ENCODE measurements around the gene GSTA4. TPM values are rescaled to one million over a fixed set of nuclear protein-coding genes. Genes with fewer than 3 reads are reported as not detected.
A peak's percentile ranks its signal among the peaks of the same experiment; 100 is the strongest.
"Not testable (repeated sequence)": the region's sequence is repeated elsewhere in the genome, so short reads cannot be mapped to it uniquely, and the experiment has no call there.

The GSTA4 gene, protein sequence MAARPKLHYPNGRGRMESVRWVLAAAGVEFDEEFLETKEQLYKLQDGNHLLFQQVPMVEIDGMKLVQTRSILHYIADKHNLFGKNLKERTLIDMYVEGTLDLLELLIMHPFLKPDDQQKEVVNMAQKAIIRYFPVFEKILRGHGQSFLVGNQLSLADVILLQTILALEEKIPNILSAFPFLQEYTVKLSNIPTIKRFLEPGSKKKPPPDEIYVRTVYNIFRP
- total RNA-seq (2014; rRNA removed; shearing (Covaris generic)) (0.36 and 0.63 TPM in 2 replicates), total RNA-seq (2022) (1.0 and 1.1 TPM in 2 replicates), Bru-seq, nascent RNA (percentile 27 among the genes with signal in this experiment), BruChase-seq, experiment 1, labeled RNA remaining after a 6-hour chase (percentile 26 among the genes with signal in this experiment), BruChase-seq, experiment 2, labeled RNA remaining after a 2-hour chase (percentile 30 among the genes with signal in this experiment)
- long read RNA-seq: 0 reads

GRCh38 chr6:52995089-52995912, at the start of gene GSTA4:
GSTA4 (minus strand) TSS chr6:52995284; CDS start chr6:52994243, 1,041 bp downstream.
- Histone ChIP-seq H3K4me3 (ENCODE audit: low read depth, low read length, poor library complexity, severe bottlenecking) (peak within 1 kb of the TSS; percentile 72), H3K27ac (ENCODE audit: low read depth, low read length, poor library complexity, severe bottlenecking) (peak within 1 kb of the TSS; percentile 59), H3K4me1 (ENCODE audit: insufficient read depth, low read length, poor library complexity, severe bottlenecking) (peaks cover 12% of the 10 kb centered on the region), H3K4me2 (ENCODE audit: low read length) (peak within 1 kb of the TSS; percentile 95), H2AFZ (ENCODE audit: low read length) (peak within 1 kb of the TSS; percentile 93)
- POLR2A ChIA-PET: interaction anchor here (0.5 to 1.5 kb wide), 9 partner anchors 13 to 704 kb away, joined by 3 to 5 read pairs (median 3); no protein-coding TSS in a partner anchor
- CTCF ChIA-PET (ENCODE audit: unreplicated experiment): interaction anchor here (1.0 kb wide), 1 partner anchor 72 kb away, joined by 3 read pairs; no protein-coding TSS in a partner anchor
- not testable (repeated sequence) for H4K20me1 ChIP-seq (ENCODE audit: insufficient read depth, low read length); H3K9me3 ChIP-seq (ENCODE audit: low read length); H3K79me2 ChIP-seq (ENCODE audit: insufficient read depth, low read depth, low read length); H3K36me3 ChIP-seq (ENCODE audit: insufficient read depth, low read length); H3K9me2 ChIP-seq (ENCODE audit: insufficient read depth, low read length); BruUV-seq (replicated peaks)
- DNase-seq (ENCODE audit: low spot score): peak; percentile 96
- TF ChIP-seq, protein P1, sequence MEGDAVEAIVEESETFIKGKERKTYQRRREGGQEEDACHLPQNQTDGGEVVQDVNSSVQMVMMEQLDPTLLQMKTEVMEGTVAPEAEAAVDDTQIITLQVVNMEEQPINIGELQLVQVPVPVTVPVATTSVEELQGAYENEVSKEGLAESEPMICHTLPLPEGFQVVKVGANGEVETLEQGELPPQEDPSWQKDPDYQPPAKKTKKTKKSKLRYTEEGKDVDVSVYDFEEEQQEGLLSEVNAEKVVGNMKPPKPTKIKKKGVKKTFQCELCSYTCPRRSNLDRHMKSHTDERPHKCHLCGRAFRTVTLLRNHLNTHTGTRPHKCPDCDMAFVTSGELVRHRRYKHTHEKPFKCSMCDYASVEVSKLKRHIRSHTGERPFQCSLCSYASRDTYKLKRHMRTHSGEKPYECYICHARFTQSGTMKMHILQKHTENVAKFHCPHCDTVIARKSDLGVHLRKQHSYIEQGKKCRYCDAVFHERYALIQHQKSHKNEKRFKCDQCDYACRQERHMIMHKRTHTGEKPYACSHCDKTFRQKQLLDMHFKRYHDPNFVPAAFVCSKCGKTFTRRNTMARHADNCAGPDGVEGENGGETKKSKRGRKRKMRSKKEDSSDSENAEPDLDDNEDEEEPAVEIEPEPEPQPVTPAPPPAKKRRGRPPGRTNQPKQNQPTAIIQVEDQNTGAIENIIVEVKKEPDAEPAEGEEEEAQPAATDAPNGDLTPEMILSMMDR (conservative IDR thresholded peaks at IDR 0.05; ENCODE audit: low read length): peak; percentile 80
- intact Hi-C loops (cut with micrococcal nuclease; ENCODE audit: unreplicated experiment): loop anchor here (5.0 kb wide), 2 partner anchors 328 to 578 kb away; no protein-coding TSS in a partner anchor

DNA sequence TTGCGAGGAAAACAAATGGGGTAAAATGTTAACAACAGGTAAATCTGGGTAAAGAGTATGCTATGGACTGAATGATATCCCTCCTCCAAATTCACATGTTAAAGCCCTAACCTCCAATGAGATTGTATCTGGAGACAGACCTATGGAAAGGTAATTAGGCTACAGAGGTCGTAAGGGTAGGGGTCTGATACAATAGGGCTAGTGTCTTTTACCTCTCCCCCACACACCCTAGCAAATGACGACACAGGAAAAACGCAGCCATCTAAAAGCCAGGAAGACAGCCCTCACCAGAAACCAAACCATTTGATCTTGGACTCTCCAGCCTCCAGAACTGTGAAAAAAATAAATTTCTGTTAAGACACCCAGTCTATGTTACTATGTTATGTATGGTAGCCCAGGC, 49.5 kb upstream of the GSTA4 start:
- Histone ChIP-seq H3K27ac (ENCODE audit: low read depth, low read length, poor library complexity, severe bottlenecking) (no peak overlapping the region), H3K9me3 (ENCODE audit: low read length) (no peaks in the 10 kb centered on the region), H3K4me2 (ENCODE audit: low read length) (no peak overlapping the region), H2AFZ (ENCODE audit: low read length) (no peak overlapping the region), H4K20me1 (ENCODE audit: insufficient read depth, low read length) (0 out of 2 replicates have a peak, but pooled peaks cover 5% of the 10 kb centered on the region), H3K79me2 (ENCODE audit: insufficient read depth, low read depth, low read length) (no peaks in the 10 kb centered on the region), H3K9me2 (ENCODE audit: insufficient read depth, low read length) (no peaks in the 10 kb centered on the region), H3K4me1 (ENCODE audit: insufficient read depth, low read length, poor library complexity, severe bottlenecking) (peaks cover 16% of the 10 kb centered on the region), H3K4me3 (ENCODE audit: low read depth, low read length, poor library complexity, severe bottlenecking) (no peak overlapping the region), H3K36me3 (ENCODE audit: insufficient read depth, low read length) (peaks cover 15% of the 10 kb centered on the region)
- intact Hi-C loops (cut with micrococcal nuclease; ENCODE audit: unreplicated experiment): no loop called here
- CTCF ChIA-PET (ENCODE audit: unreplicated experiment): no interaction called here
- POLR2A ChIA-PET: no interaction called here
- no TSS peak for BruUV-seq (replicated peaks)
- DNase-seq (ENCODE audit: low spot score): no peak
- TF ChIP-seq EZH2phosphoT487 (IDR thresholded peaks at IDR 0.05; ENCODE audit: borderline replicate concordance, low read depth, low read length): no peak
- TF ChIP-seq, protein P1 (conservative IDR thresholded peaks at IDR 0.05; ENCODE audit: low read length): no peak
